HG03060 (cell line): ENCODE measurements around the gene IL15RA.
"Not testable (repeated sequence)": the region's sequence is repeated elsewhere in the genome, so short reads cannot be mapped to it uniquely, and the experiment has no call there.

Source experiments
- ATAC-seq: cut with Tn5 transposase; IDR thresholded peaks from one replicate; pipeline ENCODE4 v1.9.1; 2021; ENCODE audit warnings: low read depth, moderate number of reproducible peaks; ENCODE audit not compliant: unreplicated experiment

The IL15RA gene

DNA sequence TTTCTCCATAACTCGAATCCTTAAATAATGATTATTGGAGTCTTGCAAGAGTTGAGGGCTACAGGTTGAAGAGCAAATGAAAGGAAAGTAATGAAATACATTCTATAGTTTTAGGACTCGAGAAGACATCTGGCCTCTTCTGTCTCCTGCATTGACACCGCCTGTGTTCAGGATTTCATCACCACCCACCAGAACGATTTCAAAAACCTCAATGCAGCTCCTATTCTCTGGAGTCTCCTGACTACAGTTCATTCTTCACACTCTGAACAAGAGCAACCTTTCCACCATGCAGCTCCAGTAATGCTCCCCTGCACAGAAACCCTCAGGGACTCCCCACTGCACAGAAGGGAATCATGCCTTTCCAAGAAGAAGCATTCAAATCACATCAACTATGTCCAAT is 5.5 kb downstream of the IL15RA start:
- no peak for ATAC-seq

DNA sequence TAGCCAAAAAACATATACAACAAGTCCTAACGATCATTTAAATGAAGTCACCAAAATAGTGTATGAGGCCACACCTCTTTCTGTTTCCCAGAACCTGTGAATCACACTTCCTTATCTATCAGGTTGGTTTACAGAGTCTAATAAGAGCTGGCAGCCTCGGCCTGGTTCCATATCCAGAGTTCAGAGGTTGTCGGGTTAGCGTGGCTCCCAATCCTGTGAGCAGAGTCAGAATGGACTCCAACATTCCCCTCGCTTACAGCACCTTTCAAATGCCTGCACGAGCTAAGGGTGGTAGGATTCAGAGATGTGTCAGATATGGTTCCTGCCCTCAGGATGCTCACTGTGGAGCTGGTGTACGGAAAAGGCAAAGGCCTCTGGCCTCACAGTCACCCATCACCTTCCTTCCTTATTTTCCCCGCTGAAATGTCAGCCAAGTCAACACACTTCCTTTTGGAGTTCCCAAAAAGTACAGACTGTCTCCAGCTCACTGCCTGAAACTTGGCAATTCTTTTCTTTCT is 6.0 kb downstream of the IL15RA start:
- ATAC-seq, result no peak

DNA sequence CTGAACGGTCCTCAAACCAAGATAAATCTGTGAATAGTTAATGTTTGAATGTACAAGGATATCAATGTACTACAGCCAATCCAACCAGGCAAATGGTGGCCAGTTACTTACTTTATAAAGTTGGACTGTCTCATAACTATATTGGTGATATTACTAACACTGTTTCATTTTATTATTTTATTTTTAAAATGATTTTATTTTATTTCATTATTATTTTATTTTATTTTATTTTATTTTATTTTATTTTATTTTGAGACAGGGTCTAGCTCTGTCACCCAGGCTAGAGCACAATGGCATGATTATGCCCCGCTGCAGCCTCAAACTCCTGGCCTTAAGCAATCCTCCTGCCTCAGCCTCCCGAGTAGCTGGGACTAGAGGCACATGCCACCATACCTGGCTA is 6.8 kb downstream of the IL15RA start:
- ATAC-seq, result no peak

DNA sequence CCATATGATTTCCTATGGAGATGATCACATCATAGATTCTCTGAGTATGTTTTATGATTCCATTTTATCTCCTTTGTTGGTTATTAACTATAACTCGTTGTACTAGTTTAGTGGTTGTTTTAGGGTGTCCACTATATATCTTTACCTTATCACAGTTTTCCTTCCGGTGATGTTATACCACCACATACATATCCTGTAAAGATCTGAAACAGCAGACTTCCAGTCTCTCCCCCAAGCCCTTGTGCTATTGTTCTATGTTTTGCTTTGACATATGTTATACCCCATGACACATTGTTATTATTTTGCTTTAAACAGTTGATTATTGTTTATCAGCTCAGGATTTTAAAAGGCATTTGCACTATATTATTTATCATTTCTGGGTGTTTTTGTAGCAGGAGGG is 7.3 kb downstream of the IL15RA start:
- no peak for ATAC-seq

DNA sequence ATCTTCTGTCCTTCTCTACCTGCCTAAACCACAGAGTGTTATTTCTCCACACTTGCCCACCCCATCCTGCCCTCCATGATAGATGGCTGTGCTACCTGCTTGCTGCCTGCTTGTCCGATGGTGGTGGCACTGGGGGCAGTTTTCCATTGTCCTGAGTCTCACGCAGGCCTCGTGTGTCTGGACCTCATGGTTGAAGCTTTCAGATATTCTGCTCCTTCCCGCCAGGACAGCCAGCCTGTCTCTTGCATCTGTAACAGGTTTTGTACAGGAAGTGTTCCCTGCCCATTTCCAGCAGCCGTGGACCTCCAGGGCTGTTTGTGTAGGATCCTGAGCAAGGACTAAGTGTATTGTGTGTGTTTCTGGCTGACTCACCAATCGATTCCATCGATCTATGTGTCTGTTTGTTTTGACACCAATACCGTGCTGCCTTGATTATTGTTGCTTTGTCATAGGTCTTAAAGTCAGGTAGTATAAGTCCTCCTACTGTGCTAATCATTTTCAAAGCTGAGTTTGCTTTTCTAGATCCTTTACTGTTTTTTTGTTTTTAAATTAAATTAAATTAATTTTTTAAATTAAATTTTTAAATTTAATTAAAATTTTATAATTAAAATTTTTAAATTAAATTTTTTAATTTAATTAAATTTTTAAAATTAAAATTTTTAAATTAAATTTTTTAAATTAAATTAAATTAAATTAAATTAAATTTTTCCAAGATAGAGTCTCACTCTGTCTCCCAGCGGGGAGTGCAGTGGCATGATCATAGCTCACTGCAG is 8.5 kb downstream of the IL15RA start:
- ATAC-seq, result no peak

DNA sequence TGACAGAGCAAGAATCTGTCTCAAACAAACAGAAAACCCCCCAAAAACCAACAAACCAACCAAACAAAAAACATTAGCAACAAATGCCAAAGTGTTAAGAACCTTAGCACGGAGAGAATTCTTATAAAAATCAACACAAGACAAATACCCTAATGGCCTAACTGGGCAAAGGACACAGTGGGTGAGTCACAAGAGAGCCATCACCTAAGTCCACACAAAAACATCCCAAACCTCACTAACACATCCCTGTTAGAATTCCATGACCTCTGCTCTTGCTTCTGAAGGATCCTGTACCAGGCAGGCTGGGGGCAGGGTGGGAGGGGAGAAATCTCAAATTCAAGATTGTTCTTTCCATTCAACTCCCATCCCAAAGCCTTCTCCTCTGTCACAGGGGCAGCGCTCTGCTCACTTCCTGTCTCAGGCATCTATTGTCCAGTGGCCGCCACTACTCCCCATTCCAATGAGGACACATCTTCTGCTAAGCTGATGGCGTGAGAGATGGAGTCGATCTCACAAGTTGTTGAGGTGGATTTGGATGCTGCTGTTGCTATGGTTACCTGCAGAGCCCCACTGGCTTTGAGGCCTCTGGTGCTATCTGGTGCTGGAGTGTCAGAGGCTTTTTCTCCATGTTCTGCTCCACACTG is 9.2 kb downstream of the IL15RA start:
- no peak for ATAC-seq

DNA sequence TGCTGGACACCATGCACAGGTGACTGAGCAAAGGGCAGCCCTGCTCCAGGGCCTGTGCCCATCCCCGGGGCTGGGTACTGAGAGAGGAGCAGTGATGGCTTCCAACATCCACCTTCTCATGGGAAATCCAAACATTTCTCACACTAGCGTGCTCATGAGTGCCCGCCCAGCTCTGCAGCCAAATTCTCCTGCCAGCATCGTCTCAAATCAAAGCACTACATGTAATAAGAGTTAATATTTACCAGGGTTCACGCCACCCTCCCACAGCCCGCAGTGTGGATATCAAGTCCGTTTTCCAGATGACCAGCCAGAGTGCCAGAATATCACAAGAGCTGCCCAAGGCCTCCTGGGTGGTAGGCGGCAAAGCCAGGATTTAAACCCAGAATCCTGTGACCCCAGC is 12.1 kb downstream of the IL15RA start:
- ATAC-seq, result no peak

DNA sequence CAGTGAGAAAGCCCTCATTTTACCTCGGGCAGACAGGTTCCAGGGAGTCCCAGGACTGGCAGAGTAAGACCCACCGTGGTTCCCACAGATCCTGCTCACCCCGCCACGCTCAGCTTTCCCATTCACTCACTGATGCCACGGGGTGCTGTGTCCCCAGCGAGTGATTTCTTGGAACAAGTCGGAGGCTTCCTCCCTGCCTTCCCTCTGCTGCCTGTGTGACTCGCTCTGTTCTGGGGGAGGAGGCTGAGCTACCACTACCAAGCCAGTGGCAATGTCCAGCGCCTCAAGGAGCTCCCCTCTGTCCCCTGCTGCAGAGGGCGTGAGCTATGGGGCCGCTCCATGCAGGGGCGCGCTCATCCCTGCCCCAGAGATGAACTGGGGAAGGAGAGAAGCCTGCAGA is 12.6 kb downstream of the IL15RA start:
- no peak for ATAC-seq

DNA sequence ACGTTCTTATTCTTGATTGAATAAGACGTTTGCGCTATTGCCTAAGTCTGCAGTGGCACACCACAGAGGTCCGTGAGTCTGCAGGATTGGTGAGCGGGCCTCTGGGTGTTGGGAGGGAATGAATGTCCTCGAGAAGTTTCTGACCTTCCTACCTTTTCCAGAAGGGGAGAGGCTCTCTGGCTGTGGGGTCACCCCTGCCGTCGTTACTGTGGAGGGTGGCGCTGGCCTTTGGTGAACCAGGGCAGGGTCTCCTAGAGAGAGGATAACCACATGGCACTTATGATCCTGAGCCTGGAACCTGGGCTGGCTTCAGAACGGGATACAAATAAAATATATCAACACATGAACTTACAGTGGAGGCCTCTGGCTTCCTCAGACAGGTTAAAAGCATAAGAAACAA is 13.8 kb downstream of the IL15RA start:
- no peak for ATAC-seq

DNA sequence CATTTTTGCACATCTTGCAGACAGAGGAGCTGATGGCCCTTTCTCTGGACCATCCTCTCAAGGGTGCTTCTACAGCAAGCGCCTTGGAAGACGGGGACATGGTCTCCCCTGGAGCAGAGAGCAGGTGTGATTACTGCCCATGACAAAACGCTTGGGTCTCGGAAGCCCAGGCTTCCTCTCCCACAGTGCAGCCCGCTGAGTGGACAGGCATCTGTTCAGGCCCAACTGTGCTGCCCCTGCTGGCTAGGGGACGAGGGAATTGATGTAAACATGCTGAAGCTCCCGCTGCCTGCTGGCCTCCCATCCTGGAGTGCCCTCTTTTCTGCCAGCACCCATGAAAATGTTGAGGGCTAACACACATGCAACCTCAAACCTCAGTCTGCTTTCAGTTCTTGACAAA is 14.3 kb downstream of the IL15RA start:
- no peak for ATAC-seq

DNA sequence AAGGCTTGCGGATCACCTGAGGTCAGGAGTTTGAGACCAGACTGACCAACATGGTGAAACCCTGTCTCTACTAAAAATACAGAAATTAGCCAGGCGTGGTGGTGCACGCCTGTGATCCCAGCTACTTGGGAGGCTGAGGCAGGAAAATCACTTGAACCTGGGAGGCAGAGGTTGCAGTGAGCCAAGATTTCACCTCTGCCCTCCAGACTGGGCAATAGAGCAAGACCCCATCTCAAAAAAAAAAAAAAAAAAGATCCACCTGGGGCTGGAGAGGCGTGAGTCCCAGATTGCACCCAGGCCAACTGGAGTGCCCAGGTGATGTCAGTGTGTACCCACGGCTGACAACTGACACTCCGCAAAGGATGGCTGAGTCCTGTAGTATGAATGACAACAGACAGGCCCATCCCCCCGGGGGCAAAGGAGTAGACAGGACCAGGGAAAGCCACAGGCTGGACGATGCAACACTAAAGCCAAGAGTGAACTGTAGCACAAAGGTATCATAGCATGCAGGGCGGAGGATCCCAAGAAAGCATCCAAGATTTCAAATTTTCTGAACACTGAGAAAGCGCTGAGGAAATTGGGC is 14.9 kb downstream of the IL15RA start:
- ATAC-seq, result not testable (repeated sequence)

DNA sequence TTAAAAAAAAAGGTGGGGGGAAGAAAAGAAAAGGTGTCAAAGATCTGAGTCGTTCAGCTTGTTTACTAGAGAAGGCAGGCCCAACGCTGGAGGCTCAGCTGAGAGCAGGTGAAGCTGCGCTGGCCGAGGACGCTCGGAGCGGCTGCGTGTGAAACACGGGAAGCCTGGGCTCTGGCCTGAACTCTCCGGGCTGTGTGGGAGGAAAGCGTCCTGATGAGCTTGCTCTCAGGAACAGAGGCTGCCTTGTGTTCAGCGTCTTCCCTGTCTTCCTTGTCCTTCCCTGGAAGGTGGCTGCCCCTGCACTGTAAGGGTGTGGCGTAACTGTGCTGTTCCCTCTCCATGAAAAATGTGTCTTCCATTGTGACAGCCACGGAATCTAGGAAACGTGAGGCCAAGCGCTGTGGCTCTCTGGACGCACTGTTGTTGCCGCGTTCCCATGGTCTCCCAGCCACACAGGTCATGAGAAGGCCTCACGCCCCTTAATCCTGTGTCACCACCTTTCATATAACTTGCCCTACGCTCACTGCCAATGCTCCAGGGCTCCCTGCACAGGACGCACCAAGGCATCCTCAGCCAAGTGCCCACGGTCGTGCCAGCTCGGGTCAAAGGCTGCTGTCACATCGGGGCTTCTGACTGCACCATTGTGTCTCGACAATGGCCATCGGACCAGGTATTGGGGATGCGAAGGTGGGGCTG is 15.8 kb downstream of the IL15RA start:
- no peak for ATAC-seq

DNA sequence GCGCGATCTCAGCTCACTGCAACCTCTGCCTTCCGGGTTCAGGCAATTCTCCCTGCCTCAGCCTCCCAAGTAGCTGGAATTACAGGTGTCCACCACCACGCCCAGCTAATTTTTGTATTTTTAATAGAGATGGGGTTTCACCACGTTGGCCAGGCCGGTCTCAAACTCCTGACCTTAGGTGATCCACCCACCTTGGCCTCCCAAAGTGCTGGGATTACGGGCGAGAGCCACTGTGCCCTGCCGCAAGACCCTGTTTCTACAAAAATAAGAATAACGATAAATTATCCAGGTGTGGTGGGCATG is 16.4 kb downstream of the IL15RA start:
- not testable (repeated sequence) for ATAC-seq

DNA sequence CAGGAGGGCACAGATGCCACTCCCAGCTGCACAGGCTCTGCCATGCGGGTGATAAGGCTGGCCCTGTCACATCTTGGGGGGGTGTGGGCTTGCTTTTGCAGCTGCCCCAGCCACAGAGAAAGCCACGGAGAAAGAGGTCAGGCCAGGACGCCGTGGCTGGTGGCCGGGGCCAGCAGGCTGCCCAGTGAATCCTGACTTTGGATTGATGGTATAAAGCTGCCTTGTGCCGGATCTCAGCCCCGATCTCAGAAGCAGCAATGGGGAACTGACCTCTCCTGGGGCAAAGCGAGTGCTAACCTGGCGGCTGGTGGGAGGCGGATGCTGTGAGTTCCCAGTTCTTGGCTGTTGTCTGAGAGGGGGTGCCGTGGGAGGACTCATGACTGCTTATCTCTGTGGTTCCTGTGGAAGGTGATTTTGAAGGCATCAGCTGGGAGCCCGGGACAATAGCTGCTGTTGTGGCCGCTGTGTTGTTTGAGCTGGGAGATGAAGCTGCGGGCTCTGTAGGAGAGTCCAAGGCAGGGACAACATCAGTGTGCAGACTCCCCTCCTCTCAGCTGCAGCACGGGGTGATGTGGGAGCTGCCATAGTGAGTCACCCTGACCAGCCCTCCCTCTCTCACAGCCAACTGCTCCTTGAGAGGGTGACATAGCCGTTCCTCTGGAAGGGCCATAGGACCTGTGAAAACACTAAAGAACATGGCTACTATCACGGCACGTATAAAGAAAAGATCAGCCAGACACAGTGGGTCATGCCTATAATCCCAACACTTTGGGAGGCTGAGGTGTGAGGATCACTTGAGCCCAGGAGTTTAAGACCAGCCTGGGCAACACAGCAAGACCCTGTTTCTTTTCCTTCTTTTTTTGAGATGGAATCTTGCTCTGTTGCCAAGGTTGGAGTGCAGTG is 17.0 kb downstream of the IL15RA start:
- ATAC-seq, result no peak

DNA sequence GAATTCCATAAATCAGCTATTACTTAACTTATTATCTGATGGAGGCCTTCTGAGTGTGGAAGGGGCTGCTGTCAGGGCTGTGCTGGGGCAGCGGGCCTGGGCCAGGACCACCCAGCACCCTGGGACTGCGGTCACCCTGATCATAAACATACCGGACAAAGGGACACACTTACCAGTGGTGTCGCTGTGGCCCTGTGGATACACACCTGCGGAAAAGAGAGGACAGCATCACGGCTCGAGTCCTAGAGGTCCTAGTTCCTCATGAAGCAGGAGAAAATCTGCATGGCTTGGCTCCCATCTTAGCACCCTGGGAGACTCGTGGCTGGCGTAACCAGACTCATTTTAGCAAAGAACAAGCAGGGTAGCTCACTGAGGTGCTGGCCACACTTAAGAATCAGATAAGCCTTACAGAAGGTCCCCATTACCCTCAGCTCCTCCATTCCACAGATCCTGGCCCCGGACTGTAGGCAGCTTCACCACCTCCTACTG is 17.7 kb downstream of the IL15RA start:
- no peak for ATAC-seq

DNA sequence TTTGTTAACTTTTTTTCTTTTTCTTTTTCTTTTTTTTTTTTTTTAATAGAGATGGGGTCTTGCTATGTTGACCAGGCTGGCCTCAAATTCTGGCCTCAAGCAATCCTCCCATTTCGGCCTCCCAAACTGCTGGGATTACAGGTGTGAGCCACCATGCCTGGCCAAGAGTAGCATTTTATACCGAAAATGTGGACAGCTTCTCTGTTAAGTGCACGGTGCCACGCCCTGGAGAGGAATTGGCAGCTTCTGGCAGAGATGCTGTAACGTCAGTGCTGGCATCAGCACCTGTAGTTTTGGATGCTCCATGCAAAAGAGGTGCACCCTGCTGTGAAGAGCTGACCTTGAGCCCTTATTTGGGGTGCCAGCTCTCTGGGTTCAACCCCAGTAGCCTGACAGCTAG is 18.2 kb downstream of the IL15RA start:
- no peak for ATAC-seq

DNA sequence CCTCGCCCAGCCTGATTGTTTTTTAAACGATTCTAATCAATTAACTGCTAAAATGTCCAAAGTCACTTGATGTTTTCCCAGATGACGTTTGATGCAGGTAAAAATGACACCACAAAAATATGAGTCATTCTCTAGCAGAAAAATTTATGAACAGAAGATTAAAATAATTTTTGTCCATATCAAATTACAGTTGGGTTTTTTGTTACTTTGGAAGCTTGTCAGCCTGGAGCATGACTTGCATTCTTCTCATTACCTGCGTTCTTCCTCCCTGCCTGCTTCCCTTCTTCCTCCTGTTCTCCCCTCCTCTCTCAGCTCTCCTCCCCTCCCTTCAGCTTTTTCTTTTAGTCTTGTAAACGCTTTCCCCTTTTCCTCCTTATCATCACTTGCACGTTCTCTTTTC is 18.7 kb downstream of the IL15RA start:
- no peak for ATAC-seq

DNA sequence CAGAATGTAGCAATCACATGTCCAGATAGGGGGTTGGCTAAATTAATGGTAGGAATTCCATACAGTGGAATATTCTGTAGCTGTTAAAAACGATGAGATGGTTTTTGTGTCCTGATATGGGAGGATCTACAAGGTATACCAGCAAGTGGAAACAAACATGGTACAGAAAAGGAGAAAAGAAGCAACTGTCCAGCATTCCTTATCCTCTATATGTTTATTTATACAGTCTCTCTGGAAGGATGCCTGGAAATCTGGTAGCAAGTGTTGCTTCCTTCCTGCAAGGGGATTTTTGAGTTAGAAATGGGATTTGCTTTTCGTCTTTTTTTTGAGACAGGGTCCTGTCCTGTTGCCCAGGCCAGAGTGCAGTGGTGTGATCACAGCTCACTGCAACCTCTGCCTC is 19.3 kb downstream of the IL15RA start:
- ATAC-seq, result no peak

DNA sequence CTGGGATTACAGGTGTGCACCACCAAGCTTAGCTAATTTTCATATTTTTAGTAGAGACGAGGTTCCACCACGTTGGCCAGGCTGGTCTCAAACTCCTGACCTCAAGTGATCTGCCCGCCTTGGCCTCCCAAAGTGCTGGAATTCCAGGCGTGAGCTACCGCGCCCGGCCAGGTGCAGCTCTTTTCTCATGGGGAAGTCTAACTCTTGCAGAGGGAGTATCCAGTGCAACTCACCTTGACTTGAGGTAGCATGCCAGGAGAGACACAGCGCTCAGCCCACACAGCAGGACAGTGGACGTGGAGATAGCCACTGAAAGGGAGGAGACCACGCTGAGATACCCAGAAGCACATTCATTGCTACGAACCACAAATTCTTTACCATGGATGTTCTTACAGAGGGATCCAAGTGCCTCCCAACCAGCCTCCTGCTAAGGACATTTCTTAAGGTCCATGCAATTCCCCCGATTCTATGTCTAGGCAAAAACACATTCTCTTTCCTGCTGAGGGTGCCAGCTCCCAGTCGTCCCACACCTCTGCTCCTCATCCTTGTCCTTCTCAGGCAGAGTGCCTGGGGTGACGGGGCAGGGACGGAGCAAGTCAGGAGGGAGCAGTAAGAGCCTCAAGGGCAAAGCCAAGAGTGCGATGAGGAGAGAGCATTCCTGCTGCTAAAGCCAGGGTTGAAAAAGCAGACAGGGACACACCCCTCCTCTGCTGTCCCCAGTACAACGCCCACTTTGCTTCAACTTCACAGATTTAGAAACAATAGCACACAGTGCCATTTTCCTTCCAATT is 21.0 kb downstream of the IL15RA start:
- ATAC-seq, result no peak
